Left lung (tissue), 10 donors: ENCODE data around the gene MAD2L1BP. TPM values are rescaled to one million over a fixed set of nuclear protein-coding genes. Genes with fewer than 3 reads are reported as not detected.

ENCODE experiments used
- ATAC-seq: fragments of 200-7000 bp; cut with Tn5 transposase; one replicate; pipeline ENCODE4 v1.9.1; 2020; ENCODE audit warnings: moderate library complexity
- DNase-seq, 4 donors: peaks; one replicate each; pipeline ENCODE4 v3.0.0-alpha.2; 2013 to 2020
- H3K27ac ChIP-seq, 2 donors: fragments of 200-600 bp; sonication (generic) in 1 of 2; one replicate each; pipeline versions ENCODE4 v1.5.0 to v1.8.0; 2020 to 2021
- H3K27me3 ChIP-seq, 2 donors: fragments of 200-600 bp; sonication (generic) in 1 of 2; one replicate each; pipeline versions ENCODE4 v1.5.0 to v1.8.0; 2020 to 2021
- H3K36me3 ChIP-seq, 2 donors: fragments of 200-600 bp; sonication (generic) in 1 of 2; one replicate each; pipeline versions ENCODE4 v1.5.0 to v1.8.0; 2020 to 2021
- H3K4me1 ChIP-seq, 2 donors: fragments of 200-600 bp; one replicate each; pipeline ENCODE4 v1.8.0; 2021
- H3K4me3 ChIP-seq, 2 donors: fragments of 200-600 bp; sonication (generic) in 1 of 2; one replicate each; pipeline versions ENCODE4 v1.5.0 to v1.8.0; 2020 to 2021; ENCODE audit warnings: mild to moderate bottlenecking in 1 of 2
- H3K9me3 ChIP-seq, 2 donors: fragments of 200-600 bp; sonication (generic) in 1 of 2; one replicate each; pipeline versions ENCODE4 v1.5.0 to v1.8.0; 2020 to 2021
- intact Hi-C, 2 donors: fragments of 100-400 bp; cut with DNase I; formaldehyde crosslinking; loops; one replicate each; pipeline versions ENCODE4 v1.11.2 to v1.14.2; 2022
- polyA plus RNA-seq, 6 donors: library from polyadenylated mRNA; unstranded; fragments of 120-200 nt; gene quantifications; one replicate each; pipeline ENCODE4 v1.2.1, GENCODE V29; 2013; ENCODE audit not compliant: insufficient read length in 6 of 6
- total RNA-seq, 2 donors: library from RNA; stranded (reverse); fragmentation: NEBNext Ultra II Directional; extraction: Animal tissue kit (Norgen Biotek cat#: 25700); gene quantifications; one replicate each; pipeline ENCODE4 v1.2.1, GENCODE V29; 2021
- TF ChIP-seq, protein P1 (sequence below), 2 donors: fragments of 200-600 bp; sonication (generic) in 1 of 2; IDR thresholded peaks; one replicate each; pipeline versions ENCODE4 v1.5.0 to v1.8.0; 2021; ENCODE audit warnings: antibody characterized with exemption in 2 of 2
- donor health status: DM: no; HTN: yes; CAD: no.
- donor health status: DM: no; HTN: no; CAD: no.

Gene MAD2L1BP
- total and polyA plus RNA-seq, 8 donors, result 19.3 to 26.1 (median 25.0) TPM

DNA sequence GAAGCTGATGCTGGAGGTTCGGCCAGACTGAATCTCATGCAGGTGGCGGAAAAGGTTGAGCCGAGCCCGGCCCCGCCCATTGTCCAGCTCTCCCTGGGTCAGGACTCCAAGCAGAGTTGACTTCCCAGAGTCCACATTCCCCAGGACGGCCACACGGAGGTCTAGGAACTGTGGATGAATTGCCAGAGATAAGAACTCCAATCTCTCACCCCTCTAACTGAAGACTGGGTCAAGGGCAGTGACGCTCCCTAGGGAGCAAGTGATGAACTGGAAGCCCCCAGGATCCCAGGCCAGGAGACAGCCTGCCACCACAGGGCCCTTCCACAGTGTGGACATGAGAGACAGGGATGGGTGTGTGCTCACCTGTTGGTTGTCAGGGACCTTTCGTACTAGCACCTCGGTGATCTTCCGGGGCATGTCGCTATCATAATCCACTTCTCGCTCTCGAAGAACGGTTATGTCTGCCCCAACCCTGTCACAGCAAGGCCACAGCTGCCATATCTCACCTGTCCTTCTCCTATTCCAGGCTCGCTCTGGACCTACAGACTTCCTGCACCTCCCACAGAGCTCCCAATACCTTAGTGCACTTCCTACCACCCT lies 10.1 kb upstream of the MAD2L1BP start:
- ATAC-seq (no peak), DNase-seq (no peak)
- Histone ChIP-seq H3K27me3 (no peaks in the 10 kb centered on the region), H3K4me3 (no peak overlapping the region), H3K27ac (no peak overlapping the region), H3K36me3 (peaks cover 5 to 57% of the 10 kb centered on the region in 2 donors), H3K9me3 (no peaks in the 10 kb centered on the region), H3K4me1 (peaks cover 7 to 33% of the 10 kb centered on the region in 2 donors)
- intact Hi-C loops, result no loop called here
- TF ChIP-seq, protein P1, sequence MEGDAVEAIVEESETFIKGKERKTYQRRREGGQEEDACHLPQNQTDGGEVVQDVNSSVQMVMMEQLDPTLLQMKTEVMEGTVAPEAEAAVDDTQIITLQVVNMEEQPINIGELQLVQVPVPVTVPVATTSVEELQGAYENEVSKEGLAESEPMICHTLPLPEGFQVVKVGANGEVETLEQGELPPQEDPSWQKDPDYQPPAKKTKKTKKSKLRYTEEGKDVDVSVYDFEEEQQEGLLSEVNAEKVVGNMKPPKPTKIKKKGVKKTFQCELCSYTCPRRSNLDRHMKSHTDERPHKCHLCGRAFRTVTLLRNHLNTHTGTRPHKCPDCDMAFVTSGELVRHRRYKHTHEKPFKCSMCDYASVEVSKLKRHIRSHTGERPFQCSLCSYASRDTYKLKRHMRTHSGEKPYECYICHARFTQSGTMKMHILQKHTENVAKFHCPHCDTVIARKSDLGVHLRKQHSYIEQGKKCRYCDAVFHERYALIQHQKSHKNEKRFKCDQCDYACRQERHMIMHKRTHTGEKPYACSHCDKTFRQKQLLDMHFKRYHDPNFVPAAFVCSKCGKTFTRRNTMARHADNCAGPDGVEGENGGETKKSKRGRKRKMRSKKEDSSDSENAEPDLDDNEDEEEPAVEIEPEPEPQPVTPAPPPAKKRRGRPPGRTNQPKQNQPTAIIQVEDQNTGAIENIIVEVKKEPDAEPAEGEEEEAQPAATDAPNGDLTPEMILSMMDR (IDR thresholded peaks at IDR 0.05), result no peak

- Histone ChIP-seq H3K4me3 (peak overlapping the region in 1 of 2 donors; percentile 91), H3K4me1 (peaks cover 7 to 40% of the 10 kb centered on the region in 2 donors), H3K27ac (peak overlapping the region; percentile 81 to 96), H3K36me3 (peaks cover 5 to 40% of the 10 kb centered on the region in 2 donors), H3K27me3 (no peaks in the 10 kb centered on the region), H3K9me3 (no peaks in the 10 kb centered on the region)
- intact Hi-C loops, result no loop called here
- TF ChIP-seq, protein P1 (IDR thresholded peaks at IDR 0.05), result no peak
- ATAC-seq, result peak; percentile 13
- DNase-seq, result peak in 3 of 4 donors; percentile 7 to 87 (median 72)
These were observed 8.4 kb upstream of the MAD2L1BP start for GRCh38 chr6:43627008-43627825.

- peak in 2 of 4 donors; percentile 62 to 64 for DNase-seq
- intact Hi-C loops, result no loop called here
- H3K27ac ChIP-seq, result peak overlapping the region; percentile 93 to 96
- H3K27me3 ChIP-seq, result no peaks in the 10 kb centered on the region
- H3K4me1 ChIP-seq, result peaks cover 7 to 40% of the 10 kb centered on the region in 2 donors
- peaks cover 5 to 27% of the 10 kb centered on the region in 2 donors for H3K36me3 ChIP-seq
- TF ChIP-seq, protein P1 (IDR thresholded peaks at IDR 0.05), result no peak
- no peak for ATAC-seq
- no peaks in the 10 kb centered on the region for H3K9me3 ChIP-seq
- H3K4me3 ChIP-seq, result peak overlapping the region; percentile 78 to 91
These were observed 7.1 kb upstream of the MAD2L1BP start for GRCh38 chr6:43628393-43629103.

GRCh38 chr6:43629104-43629504 lies 6.5 kb upstream of the MAD2L1BP start, which contains the start of gene GTPBP2:
Gene GTPBP2 (minus strand): TSS chr6:43629264. CDS start chr6:43629162, 102 bp downstream.
- no peaks in the 10 kb centered on the region for H3K9me3 ChIP-seq
- ATAC-seq (peak; percentile 88), DNase-seq (peak; percentile 97 to 100 (median 100))
- peak within 1 kb of the TSS; percentile 96 to 99 for H3K27ac ChIP-seq
- TF ChIP-seq, protein P1 (IDR thresholded peaks at IDR 0.05), result no peak
- intact Hi-C loops, result no loop called here
- peaks cover 5 to 21% of the 10 kb centered on the region in 2 donors for H3K36me3 ChIP-seq
- H3K4me3 ChIP-seq, result peak within 1 kb of the TSS; percentile 78 to 91
- H3K27me3 ChIP-seq, result no peaks in the 10 kb centered on the region
- H3K4me1 ChIP-seq, result peaks cover 7 to 40% of the 10 kb centered on the region in 2 donors
